Stimulated activated CD4-positive, alpha-beta T cell treated with anti-CD3 and anti-CD28 coated beads, TNF-alpha, amount 100 ng/mL, for 24 hours (primary cell): ENCODE results near the gene TUBA8.
"Not testable (repeated sequence)": the region's sequence is repeated elsewhere in the genome, so short reads cannot be mapped to it uniquely, and the experiment has no call there.

Experiments used
- DNase-seq, 3 experiments: peaks; one replicate each; pipeline ENCODE4 v3.0.0-alpha.2; 2020; ENCODE audit warnings: low read depth in 3 of 3

Gene TUBA8

DNA sequence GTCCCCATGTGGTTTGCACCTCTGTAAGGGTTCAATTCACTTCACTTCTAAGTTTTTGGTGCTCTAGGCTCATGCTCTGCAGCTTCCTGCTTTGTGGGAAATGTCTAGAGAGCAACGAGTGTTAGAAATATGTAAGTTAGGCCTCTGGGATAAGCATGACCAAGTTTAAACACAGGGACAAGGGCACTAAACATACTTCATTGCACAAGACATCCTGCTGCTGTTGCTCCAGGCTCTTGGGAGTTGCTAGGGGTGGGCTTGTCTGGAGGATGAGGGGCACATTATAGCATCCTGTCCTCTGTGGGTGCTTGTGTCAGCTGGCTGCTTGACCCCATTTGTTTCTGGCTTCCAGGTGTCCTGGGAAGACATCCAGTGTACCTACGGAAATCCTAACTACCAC, 62.8 kb downstream of the TUBA8 start:
- not testable (repeated sequence) for DNase-seq
